NT2/D1 (cell line): ENCODE data around the gene FBXL7.

ENCODE experiments used
- SUZ12 ChIP-seq: IDR thresholded peaks from 2 replicates; pipeline ENCODE4 v1.6.1; 2011; ENCODE audit not compliant: insufficient read length, insufficient read depth; ENCODE audit errors: extremely low read depth
- YY1 ChIP-seq: IDR thresholded peaks from 2 replicates; pipeline ENCODE4 v1.6.1; 2011; ENCODE audit not compliant: insufficient read length, insufficient read depth
- ZNF274 ChIP-seq: IDR thresholded peaks from 2 replicates; pipeline ENCODE4 v1.6.1; 2011; ENCODE audit warnings: mild to moderate bottlenecking, low read depth, low read length

GRCh38 chr5:15611008-15611407 lies 111.0 kb downstream of the FBXL7 start:
- TF ChIP-seq SUZ12: no peak
- TF ChIP-seq YY1: no peak
- TF ChIP-seq ZNF274: no peak
